HS-5 (cell line): ENCODE measurements around the gene NDN.
"Not testable (repeated sequence)": the region's sequence is repeated elsewhere in the genome, so short reads cannot be mapped to it uniquely, and the experiment has no call there.

Experiments used
- DNase-seq: peaks from one replicate; pipeline ENCODE4 v3.0.0-alpha.2; 2012; ENCODE audit warnings: low read depth

NDN gene, protein sequence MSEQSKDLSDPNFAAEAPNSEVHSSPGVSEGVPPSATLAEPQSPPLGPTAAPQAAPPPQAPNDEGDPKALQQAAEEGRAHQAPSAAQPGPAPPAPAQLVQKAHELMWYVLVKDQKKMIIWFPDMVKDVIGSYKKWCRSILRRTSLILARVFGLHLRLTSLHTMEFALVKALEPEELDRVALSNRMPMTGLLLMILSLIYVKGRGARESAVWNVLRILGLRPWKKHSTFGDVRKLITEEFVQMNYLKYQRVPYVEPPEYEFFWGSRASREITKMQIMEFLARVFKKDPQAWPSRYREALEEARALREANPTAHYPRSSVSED

DNA sequence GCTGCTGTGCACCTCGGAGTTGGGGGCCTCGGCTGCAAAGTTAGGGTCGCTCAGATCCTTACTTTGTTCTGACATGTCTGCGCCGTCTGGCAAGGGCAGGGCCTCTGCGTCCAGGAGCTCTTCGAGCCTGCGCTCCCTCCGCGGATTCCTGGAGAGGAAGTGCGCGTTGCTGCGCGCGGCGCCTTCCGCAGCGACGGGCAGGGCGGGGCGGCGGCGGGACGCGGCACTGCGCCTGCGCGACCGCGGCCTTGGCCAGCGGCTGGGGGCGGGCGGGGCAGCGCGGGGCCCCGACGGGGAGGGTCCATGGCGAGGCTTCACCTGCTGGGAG, at the start of gene NDN:
Gene NDN, minus strand, starts transcription at position 163 of the 328 bp plus-strand sequence. Its CDS starts 88 bp downstream, at position 75.
- DNase-seq, result peak; percentile 10

DNA sequence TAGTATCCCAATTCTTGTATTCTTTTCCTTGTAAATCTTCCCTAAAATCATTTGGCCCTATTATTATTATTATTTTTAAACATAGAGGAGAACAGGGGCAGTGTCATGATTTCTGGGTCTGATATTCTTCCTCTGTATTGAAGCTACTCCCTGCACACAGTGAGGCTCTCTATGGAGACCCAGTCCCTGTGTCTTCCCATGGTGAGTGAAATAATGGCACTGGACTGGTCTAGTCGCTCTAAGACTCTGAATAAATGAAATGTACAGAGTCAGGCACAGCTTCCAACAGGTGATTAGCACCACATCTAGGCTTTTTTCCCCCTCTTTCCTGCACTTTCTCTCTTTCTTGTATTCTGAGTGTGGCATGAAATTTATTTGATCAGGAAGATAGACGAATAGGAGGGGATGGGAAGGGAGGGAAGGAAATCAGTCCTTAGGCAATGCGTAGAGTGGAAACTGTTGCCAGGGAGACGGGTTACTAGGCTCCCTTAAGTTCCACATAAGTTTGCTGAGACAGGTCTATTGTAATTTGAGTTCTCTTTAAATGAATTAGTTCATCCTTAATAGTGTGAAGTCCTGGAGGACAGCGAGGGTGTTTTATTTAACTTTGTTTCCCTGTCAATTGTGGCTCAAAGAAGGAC, 49.0 kb upstream of the NDN start:
- DNase-seq, result no peak

DNA sequence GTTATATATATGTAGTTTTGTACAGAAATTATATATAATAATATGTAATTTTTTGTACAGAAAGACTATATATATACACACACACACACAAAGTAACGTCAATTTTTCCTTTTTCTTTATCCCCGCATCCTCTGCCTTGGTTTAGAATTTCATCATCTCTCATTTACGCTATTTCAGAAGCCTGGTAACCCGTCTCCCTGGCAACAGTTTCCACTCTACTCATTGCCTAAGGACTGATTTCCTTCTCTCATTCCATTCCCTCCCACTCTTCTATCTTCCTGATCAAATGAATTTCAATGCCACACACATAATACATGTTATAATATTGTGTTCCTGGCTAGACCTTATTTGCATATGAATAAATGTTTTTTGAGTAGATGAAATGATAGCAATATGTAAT, 47.8 kb upstream of the NDN start:
- DNase-seq, result no peak

DNA sequence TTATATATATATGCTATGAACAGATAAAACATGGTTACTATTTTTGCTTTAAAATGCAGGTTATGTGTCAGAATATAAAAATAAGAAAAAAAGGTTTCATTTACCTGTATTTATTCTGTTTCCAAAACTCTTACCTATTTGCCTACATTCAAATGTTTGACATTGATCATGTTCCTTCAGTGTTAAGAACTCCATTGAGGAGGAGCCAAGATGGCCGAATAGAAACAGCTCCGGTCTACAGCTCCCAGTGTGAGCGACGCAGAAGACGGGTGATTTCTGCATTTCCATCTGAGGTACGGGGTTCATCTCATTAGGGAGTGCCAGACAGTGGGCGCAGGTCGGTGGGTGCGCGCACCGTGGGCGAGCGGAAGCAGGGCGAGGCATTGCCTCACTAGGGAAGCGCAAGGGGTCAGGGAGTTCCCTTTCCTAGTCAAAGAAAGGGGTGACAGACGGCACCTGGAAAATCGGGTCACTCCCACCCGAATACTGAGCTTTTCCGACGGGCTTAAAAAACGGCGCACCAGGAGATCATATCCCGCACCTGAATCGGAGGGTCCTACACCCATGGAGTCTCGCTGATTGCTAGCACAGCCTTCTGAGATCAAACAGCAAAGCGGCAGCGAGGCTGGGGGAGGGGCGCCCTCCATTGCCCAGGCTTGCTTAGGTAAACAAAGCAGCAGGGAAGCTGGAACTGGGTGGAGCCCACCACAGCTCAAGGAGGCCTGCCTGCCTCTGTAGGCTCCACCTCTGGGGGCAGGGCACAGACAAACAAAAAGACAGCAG, 27.0 kb upstream of the NDN start:
- not testable (repeated sequence) for DNase-seq

DNA sequence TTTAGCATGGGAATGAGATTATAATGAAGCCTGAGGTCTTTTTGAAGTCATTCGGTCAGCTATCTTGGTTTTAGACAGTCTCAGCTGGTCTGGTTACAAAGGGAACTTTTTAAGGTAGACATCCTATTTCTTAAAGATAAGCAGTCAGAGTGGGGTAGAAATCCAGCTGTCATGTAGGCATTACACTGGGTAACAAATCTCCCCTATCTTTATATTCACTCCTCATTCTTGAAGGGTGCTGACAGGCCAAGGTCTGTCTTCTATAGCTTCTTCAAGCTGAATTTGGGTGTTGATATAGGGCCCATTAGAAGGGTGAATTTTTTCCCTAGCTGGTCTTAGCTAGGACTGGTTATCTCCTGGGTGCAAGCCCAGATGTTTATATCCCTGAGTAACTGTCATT, 21.2 kb upstream of the NDN start:
- DNase-seq, result no peak

DNA sequence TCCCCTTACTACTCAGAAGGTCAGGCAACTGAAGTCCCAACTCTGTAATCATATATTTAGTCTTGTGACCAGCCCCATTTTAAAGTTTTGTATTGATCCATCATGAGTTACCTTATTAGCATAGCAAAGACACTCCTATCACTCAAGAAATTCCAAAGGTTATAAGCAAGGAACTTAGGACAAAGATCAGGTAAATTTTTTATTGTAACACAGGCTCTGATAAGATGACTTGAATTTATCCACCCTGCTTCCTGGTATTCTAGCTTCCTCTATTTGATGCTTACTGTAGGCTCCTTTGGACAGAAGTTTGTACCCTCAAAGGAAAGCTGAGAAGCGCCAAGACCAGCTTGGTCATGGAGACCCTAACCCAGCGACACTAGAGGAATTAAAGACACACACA, 8.2 kb upstream of the NDN start:
- DNase-seq, result no peak

DNA sequence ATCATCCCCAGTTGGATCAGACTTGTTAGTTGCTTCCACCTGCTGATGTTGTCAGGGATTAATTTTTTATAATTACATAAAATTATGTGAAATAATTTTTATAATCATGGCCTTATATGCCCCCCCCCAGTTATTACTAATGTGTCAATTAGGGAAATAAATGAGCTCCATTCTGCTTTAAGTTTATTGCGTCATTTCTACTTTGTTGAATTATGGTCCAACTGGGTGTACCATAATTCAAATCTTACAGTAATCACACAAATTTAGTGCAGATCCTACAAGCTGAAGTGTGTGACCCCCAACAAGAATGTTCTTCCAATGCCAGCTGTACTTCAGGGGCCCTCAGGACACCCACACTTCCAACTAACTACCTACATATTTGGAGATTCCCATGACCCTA, 7.5 kb upstream of the NDN start:
- DNase-seq, result no peak

DNA sequence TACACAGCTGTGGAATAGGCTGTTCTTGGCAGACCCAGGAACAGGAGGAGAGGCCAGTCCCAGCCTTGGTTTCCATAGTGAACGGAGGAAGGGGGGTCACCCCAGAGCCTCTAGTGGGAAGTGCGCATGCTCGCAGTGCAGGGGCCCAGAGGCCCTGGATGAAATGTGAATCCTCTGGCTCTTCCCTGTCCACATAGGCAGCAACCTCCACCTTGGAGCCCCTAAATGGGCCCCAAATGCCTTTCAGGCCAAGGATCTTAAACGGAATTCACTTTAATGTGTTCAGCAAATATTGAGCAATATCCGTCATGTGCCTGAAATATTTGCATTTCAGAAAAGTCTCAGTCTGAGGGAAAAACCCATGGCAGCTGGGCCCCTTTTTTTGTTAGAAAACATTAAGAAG, 3.3 kb upstream of the NDN start:
- DNase-seq, result no peak

DNA sequence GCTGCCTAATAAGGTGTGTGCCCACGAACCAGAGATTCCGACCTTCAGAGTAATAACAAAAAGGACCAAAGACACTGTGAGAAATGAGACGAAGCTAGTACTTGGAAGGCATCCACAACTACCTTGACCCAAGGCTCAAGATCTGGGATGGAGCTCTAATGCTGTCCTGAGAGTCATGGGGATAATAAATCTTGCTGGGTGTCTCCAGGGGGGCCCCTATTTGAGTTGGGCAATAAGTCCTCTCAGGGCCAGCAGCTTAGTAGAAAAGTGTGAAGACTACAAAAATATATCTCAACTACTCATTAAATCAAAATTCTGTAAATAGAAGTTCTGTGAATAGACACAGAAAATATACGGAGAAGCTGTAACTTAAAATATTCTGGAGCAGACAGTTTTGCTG, 2.9 kb upstream of the NDN start:
- DNase-seq, result no peak

DNA sequence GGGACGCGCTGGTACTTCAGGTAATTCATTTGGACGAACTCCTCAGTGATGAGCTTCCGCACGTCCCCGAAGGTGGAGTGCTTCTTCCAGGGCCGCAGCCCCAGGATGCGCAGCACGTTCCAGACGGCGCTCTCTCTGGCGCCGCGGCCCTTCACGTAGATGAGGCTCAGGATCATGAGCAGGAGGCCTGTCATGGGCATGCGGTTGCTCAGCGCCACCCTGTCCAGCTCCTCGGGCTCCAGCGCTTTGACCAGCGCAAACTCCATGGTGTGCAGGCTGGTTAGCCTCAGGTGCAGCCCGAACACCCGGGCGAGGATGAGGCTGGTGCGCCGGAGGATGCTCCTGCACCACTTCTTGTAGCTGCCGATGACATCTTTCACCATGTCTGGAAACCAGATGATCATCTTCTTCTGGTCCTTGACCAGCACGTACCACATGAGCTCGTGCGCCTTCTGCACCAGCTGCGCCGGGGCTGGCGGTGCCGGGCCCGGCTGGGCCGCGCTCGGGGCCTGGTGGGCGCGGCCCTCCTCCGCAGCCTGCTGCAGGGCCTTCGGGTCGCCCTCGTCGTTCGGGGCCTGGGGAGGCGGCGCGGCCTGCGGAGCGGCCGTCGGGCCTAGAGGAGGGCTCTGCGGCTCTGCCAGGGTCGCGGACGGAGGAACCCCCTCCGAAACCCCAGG, 501 bp downstream of the NDN start:
- no peak for DNase-seq

DNA sequence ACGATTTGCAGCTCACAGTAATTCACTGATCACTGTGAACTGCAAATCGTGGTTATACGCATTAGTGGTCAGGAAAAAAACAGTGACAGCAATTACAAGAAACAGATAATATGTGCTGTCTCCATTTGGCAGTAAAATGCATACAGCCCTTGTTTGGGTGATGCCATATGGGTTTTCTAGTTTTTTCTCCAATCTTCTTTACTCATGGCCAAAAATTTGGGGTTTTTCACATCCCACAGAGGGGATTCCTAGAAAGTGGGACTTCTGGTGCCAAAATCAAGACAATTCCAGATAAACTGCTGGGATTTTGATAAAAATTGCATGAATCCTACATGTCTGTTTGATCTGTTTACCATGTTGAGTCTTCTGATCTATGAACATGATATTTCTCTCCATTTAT, 15.6 kb downstream of the NDN start:
- no peak for DNase-seq

DNA sequence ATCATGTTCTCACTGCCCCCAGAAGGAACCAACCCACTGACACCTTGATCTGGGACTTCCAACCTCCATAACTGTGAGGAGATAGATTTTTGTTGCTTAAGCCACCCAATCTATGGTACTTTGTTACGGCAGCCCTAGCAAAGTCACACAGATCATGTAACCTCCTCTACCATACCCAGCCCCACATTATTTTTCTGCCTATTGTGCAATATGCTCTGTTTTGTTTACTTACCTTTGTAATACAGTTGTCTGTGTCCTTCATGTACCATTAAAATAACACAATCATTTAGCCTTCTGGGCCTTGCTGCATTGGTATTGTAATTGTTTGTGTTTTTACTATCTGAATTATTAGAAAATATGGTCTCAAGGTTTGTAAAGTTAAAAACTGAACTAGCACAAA, 16.1 kb downstream of the NDN start:
- DNase-seq, result no peak

DNA sequence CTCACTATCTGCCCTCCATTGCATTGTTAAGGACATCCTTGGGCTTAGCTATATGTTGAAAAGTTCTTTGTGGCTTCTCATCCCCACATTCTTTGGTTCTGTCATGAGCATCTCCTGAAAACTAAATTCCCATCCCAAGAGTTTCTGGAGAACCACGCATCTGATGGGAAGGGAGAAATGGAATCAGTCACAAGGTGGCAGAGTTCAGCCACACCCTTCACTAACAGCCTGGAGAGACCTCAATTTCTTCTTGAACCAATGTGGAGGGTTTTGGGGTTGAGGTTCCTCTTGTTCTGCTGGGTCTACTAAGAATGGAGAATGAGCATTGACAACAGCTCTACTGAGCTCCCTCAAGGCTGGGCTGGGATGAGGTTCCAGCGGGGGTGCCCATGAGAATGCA, 23.9 kb downstream of the NDN start:
- DNase-seq, result no peak

DNA sequence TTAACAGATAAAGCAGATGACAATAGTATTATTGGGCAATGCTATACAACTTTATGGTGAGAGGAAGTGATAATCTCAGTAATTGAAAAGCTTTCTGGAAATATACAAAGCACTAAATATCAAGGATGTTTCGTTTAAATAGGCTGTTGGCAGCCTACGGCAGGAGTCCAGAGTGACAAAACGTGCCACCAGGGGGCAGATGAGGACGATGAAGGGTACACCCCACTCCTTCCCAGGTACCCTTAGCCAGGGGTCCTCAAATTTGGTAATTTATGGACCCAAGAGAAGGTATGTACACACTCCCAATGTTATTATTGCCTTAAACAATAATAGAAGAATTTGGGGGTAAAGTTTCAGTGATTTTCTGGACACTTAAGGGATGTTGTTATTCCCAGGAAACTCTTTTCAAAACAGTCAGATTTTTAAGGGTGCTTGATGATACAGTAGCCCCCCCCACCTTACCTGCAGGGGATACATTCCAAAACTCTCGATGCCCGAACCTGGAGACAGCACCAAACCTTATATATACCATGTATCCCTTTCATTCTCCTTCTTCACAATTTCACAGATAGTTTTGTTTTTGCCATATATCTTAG, 38.1 kb downstream of the NDN start:
- DNase-seq, result no peak

DNA sequence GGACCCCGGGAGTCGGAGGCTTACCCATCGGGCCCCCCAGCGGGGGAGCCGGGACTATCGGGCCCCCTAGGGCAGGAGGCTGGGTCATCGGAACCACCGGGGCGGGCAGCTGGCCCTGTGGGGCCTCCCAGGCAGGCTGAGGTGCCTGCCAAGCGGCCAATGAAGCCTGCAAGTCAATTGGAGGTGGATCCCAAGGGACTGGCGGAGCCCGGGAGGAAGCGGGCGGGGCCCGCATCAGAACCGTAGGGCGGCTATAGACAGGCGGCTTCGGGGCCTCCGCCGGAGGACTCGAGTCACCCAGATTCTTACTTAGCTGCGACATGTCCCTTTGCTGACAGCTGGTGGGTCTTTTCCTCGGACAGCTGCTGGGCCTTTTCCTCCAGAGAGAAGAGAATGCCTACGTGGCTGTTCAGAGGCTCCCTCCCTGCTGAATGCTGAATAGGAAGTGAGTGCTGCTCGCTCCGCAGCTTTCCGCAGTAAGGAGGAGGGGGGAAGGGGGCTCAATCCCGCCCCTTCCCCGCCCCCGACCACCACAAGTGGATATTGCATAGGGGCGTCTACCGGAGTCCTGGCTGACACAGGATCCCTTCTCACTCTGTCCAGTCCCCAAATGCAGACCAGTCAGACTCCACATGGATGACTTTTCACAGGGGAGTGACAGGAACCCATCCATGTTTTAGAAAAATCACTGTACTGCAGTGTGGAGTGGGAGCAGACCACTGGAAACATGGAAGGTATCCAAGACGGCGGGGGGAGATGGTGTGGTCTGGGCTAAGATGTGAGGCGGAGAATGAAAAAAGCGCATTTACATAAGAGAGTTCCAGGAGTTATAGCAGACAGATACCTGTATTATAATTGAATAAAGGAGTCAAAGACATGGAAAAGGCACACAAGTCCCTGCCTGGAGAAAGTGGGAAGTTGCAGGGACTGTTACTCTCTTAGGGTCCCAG, 39.4 kb downstream of the NDN start, which contains the start of gene MAGEL2:
Gene MAGEL2, minus strand, starts transcription at position 447 of the 950 bp plus-strand sequence. Its CDS starts 125 bp downstream, at position 322.
- no peak for DNase-seq

DNA sequence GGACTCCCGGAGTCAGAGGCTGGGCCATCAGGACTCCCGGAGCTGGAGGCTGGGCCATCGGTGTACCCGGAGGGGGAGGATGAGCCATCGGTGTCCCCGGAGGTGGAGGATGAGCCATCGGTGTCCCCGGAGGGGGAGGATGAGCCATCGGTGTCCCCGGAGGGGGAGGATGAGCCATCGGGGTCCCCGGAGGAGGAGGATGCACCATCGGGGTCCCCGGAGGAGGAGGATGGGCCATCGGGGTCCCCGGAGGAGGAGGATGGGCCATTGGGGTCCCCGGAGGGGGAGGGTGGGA, 40.2 kb downstream of the NDN start:
- no peak for DNase-seq

DNA sequence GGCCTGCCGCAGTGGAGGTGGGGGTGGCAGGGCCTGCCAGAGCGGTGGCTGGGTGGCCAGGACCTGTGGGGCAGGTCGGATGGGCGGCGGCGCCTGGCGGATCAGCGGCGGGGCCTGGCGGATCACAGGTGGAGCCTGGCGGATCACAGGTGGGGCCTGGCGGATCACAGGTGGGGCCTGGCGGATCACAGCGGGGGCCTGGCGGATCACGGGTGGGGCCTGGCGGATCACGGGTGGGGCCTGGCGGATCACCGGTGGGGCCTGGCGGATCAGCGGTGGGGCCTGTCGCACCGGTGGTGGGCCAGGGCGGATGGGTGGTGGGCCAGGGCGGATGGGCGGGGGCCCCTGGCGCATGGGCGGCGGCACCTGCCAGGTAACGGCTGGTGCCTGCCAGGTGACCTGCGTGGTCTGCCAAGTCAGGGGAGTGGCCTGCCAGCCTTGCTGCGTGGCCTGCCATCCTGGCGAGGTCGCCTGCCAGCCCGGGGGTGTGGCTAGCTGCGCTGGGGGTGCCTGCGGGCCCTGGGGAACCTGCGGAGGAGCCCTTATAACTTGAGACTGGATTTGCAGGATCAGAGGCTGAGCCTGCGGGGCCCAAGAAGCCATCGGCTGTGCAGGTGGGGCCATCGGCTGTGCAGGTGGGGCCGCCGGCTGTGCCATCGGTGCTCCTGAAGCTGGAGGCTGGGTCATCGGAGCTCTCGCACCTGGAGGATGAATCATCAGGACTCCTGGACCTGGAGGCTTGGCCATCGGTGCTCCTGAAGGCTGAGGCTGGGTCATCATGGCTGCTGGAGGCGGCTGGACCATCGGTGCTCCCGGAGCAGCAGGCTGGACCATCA, 40.7 kb downstream of the NDN start:
- DNase-seq, result no peak

DNA sequence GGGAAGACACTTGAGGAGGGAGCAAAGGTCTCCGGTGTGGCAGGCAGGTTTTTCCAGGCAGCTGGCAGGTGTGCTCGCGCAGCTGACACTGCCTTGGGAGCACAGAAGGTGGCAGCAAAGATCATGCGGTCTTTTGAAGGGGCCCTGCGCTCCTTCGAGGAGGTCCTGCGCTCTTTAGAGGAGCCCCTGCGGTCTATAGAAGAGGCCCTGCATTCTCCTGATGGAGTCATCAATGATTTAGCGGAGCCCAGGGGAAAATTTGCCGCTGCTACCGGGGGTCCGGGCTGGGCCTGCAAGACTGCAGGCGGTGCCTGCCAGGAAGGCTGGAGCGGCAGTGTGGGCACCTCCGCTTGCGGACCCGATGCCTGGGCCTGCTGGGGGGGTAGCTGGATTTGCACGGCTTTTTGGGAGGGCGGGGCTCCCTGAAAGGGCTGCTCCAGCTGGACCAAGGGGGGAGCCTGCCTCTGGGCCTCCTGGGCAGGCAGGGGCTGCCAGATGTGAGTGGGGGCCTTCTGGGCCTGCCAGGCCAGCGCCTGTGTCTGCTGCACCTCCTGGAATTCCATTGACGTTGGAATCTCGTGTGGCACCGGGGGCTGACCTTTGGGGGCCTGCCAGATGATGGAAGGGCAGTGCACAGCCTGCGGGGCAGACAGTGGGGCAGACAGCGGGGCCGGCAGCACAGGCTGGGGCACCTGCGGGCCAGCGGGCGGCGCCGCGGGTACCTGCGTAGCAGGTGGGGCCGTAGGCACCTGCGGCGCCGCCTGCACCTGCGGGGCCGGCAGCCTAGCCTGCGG, 41.5 kb downstream of the NDN start:
- no peak for DNase-seq

DNA sequence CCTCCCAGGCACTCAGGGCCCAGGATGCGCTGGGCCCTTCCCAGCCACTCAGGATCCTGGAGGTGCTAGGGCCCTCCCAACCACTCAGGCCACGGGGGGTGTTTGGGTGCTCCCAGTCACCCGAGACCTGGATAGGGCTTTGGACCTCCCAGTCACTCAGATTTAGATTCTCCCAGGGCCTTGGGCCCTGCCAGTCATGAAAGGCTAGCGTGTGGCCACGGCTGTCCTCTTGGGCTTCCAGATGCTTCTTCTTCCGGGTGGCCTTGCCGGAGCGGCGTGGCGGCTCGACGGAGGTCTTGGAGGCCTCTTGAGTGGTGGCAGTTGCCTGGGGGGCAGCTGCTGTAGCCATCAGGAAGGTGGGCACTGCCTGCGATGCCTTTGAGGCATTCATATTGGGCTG, 42.3 kb downstream of the NDN start:
- DNase-seq, result no peak
